HG03064 (cell line): ENCODE data around the gene FRMD8.
"Not testable (repeated sequence)": the region's sequence is repeated elsewhere in the genome, so short reads cannot be mapped to it uniquely, and the experiment has no call there.

Source experiments
- ATAC-seq: cut with Tn5 transposase; IDR thresholded peaks from one replicate; pipeline ENCODE4 v1.9.1; 2021; ENCODE audit warnings: low read depth; ENCODE audit not compliant: unreplicated experiment

FRMD8 gene

DNA sequence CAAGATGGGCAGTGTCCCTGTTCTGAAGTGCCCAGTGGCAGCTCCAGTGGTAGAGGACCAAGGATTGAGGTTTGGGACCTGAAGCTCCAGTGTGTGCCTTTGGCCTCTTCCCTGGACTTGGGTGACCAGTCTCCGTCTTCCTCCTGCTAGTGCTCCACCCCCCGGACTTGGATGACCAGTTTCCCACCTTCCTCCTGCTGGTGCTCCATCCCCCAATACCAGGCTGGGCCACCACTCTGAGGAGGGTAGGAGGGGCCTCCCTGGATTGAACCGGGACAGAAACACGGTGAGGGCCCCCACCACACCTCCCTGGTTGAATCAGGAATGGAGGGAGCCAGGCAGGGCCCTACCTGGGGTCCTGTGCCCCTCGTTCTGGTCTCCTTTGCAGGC lies 25.2 kb downstream of the FRMD8 start:
- ATAC-seq = no peak

- no peak for ATAC-seq
Measured at GRCh38 chr11:65412271-65413076, 26.0 kb downstream of the FRMD8 start.

DNA sequence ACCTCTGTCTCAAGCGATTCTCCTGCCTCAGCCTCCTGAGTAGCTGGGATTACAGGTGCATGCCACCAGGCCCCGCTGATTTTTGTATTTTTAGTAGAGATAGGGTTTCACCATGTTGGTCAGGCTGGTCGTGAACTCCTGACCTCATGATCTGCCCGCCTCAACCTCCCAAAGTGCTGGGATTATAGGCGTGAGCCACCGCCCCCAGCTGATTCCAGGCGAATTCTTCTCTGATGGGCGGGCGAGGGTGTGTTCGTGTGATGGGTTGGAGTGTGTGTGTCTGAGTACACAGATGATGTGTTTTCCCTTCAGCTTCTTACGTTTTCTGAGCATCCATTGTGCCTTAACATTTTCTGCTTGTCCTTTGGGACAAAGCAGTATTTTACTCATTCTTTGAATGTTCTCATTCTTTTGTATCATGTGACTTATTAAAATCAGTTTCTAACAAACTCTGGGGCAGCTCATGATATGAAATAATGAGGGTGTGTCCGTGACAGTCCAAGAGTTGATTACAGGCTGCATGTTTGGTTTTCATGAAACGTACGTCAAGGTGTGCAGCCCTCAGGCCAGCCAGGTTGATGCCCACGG lies 26.7 kb downstream of the FRMD8 start:
- not testable (repeated sequence) for ATAC-seq

- ATAC-seq = no peak
Measured at GRCh38 chr11:65414776-65415498, 28.5 kb downstream of the FRMD8 start.

DNA sequence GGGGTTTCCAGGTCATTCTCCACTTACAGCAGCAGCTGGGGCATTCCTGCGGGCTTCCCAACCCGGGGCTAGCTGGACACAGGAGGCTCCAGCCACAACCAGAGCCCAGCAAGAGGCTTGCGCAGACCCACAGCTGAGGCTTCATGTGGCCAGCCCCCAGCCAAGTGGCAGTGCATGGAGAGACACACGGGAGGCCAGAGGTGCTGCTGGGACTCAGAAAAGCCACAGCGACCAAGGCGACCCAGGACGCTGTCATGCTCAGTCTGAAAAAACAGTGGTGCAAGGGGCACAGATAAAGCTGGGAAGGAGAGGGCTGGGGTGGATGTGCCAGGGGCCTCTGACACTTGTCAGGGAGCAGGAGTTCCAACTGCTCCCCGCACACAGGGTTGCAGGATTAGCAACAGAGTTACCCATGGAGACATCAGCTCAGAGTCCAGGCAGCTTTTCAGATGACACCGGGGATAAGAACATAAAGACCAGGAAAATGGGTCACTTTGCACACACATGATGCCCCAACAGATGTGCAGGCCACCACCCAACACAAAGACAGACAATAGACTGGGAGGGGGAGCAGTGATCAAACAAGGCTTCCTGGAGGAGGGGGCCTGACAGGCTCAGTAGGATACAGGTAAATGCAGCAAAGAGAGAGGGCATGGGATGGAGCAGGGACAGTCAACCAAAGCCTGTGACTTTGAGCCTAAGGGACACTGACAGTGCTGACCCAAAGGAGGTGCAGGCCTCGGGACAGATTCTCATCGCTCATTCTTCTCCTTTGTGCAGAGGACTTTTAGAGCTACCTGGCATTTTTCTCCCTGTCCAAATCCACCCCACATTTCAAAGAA lies 29.3 kb downstream of the FRMD8 start:
- no peak for ATAC-seq

DNA sequence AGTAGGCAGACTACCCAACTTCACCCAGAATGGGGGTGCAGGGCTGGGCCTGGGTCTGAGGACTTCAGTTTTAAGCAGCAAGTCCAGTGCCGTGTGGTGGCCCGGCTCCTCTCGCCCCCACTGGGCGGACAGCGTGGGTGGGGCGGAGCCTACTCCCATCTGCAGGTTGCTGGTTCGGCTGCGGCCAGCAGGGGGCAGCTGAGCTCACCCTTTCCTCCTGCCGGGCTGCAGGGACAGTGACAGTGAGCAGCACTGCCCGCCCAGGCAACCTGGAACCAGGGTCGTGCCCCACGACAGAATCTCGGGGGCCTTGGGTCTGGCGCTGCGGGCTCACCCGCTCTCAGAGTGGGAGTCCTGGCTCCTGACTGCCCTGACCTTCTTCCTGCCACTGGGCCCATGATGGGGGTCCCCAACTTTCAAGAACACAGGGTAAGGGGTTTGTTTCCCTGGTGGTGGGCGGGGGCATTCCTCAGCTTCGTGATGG lies 29.9 kb downstream of the FRMD8 start:
- no peak for ATAC-seq

GRCh38 chr11:65416841-65417701 lies 30.6 kb downstream of the FRMD8 start:
- ATAC-seq = no peak

- ATAC-seq = no peak
Measured at GRCh38 chr11:65417702-65418430, 31.4 kb downstream of the FRMD8 start.

GRCh38 chr11:65418431-65418680 lies 31.9 kb downstream of the FRMD8 start:
- no peak for ATAC-seq

GRCh38 chr11:65418681-65419459 lies 32.4 kb downstream of the FRMD8 start:
- ATAC-seq = peak; percentile 34

GRCh38 chr11:65419460-65419771 lies 33.0 kb downstream of the FRMD8 start:
- no peak for ATAC-seq

GRCh38 chr11:65419772-65420481 lies 33.5 kb downstream of the FRMD8 start:
- no peak for ATAC-seq

DNA sequence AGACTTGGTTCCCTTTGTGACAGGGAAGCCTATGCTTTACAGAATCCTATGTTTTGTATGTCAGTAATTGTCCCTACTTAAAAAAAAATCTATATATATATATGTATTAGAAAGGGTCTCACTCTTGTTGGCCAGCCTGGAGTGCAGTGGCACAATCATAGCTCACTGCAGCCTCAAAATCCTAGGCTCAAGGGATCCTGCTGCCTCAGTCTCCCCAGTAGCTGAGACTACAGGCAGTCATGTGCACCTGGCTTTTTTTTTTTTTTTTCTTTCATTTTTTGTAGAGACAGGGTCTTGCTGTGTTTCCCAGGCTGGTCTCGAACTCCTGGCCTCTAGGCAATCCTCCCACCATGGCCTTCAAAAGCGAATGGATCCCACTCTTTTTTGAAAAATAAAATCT lies 34.1 kb downstream of the FRMD8 start:
- no peak for ATAC-seq

DNA sequence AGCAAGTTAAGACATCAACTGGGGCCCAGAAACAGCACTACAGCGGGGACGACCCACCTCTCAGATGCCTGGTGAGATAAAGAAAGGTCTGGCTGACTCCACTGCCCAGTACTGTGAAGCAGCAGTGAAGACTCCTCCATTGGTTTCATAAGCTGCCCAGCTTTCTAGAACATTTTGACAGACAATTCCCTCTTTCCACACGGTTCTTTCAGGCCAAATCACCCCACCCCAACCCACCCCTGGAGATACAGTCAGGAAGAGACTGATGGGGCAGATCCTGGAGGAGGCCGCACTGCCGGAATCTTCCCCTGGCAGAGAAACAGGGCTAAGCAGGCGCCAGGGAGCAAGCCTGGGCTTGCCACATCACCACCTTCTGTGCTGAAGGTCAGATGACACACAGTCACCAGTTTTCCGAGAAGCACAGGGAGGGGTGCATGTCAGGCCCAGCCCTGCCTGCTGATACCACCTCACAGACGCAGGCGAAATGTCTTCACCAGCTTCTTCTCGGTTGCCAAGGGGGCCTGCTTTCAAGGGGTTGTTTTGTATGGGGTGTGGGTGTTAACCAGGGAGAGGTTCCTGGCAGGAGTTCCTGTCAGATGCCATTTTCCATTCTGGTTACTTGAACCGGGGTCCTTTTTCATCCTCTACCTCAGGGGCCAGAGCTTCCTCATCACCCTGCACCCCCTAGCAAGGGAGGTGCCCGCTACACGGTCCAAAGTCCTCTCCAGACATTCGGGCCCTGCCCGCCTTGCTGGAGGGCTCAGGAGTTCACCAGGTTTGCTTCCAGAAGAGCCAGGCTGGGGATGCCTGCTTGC lies 34.7 kb downstream of the FRMD8 start:
- no peak for ATAC-seq

- no peak for ATAC-seq
Measured at GRCh38 chr11:65421794-65422632, 35.6 kb downstream of the FRMD8 start.
